Spleen (tissue), 11 donors: ENCODE results near the gene DMPK. TPM values are rescaled to one million over a fixed set of nuclear protein-coding genes. Genes with fewer than 3 reads are reported as not detected.
"Not testable (repeated sequence)": the region's sequence is repeated elsewhere in the genome, so short reads cannot be mapped to it uniquely, and the experiment has no call there.

Experiments
- DNase-seq: peaks from one replicate; pipeline ENCODE4 v3.0.0-alpha.2; 2020
- H3K27ac ChIP-seq, 8 donors: fragments of 200-600 bp; sonication (generic) in 7 of 8; 1 replicate in 4 of 8; 2 replicates in 4 of 8; pipeline versions ENCODE4 v1.5.0 to v1.8.0; 2016 to 2021; ENCODE audit warnings: inconsistent platforms in 4 of 8, mild to moderate bottlenecking in 4 of 8, moderate library complexity in 1 of 8
- H3K27me3 ChIP-seq, 7 donors: fragments of 200-600 bp; sonication (generic) in 6 of 7; replicated peaks in 1 of 7; 1 replicate in 4 of 7; 2 replicates in 3 of 7; pipeline versions ENCODE4 v1.5.0 to v1.8.0; 2016 to 2021; ENCODE audit warnings: inconsistent platforms in 3 of 7, mild to moderate bottlenecking in 1 of 7
- H3K36me3 ChIP-seq, 6 donors: fragments of 200-600 bp; sonication (generic) in 5 of 6; 1 replicate in 4 of 6; 2 replicates in 2 of 6; pipeline versions ENCODE4 v1.5.0 to v1.8.0; 2016 to 2021; ENCODE audit warnings: inconsistent platforms in 2 of 6
- H3K4me1 ChIP-seq, 6 donors: fragments of 200-600 bp; sonication (generic) in 5 of 6; 1 replicate in 3 of 6; 2 replicates in 3 of 6; pipeline versions ENCODE4 v1.5.0 to v1.8.0; 2016 to 2021; ENCODE audit warnings: inconsistent platforms in 3 of 6
- H3K4me3 ChIP-seq, 8 donors: fragments of 200-600 bp; sonication (generic) in 7 of 8; 1 replicate in 4 of 8; 2 replicates in 4 of 8; pipeline versions ENCODE4 v1.5.0 to v1.8.0; 2016 to 2021; ENCODE audit warnings: inconsistent platforms in 4 of 8, mild to moderate bottlenecking in 4 of 8, moderate library complexity in 2 of 8
- H3K9me3 ChIP-seq, 8 donors: fragments of 200-600 bp; sonication (generic) in 7 of 8; 1 replicate in 4 of 8; 2 replicates in 4 of 8; pipeline versions ENCODE4 v1.5.0 to v1.8.0; 2016 to 2021; ENCODE audit warnings: inconsistent platforms in 4 of 8
- CTCF ChIP-seq, 11 experiments: fragments of 200-600 bp in 7 of 11; fragments of 450-650 bp in 4 of 11; sonication (generic) in 4 of 11; IDR thresholded peaks in 8 of 11; conservative IDR thresholded peaks in 3 of 11; 1 replicate in 7 of 11; 2 replicates in 4 of 11; pipeline versions ENCODE4 v1.4.0 to v1.8.0; 2016 to 2021; ENCODE audit warnings: antibody characterized with exemption in 11 of 11, inconsistent platforms in 4 of 11, mild to moderate bottlenecking in 1 of 11
- POLR2A ChIP-seq, 3 donors: fragments of 450-650 bp; IDR thresholded peaks; one replicate each; pipeline ENCODE4 v1.5.1; 2017; ENCODE audit warnings: antibody characterized with exemption in 3 of 3, mild to moderate bottlenecking in 1 of 3
- POLR2AphosphoS5 ChIP-seq, 3 donors: sonication (generic); formaldehyde crosslinking; IDR thresholded peaks; one replicate each; pipeline ENCODE4 v1.5.1; 2017; ENCODE audit warnings: antibody characterized with exemption in 3 of 3
- WGBS, 5 donors: extraction: QIAGEN DNeasy Blood & Tissue Kit in 3 of 5; methylation state at CpG; one replicate each; pipeline versions ENCODE4 v1.1.5 to v1.1.7; 2013 to 2018; 5-methylcytosine and 5-hydroxymethylcytosine counted together
- intact Hi-C: fragments of 100-400 bp; cut with DNase I; formaldehyde crosslinking; loops from one replicate; pipeline ENCODE4 v1.15.0; 2023; ENCODE audit warnings: low total_unique reads
- polyA plus RNA-seq, 3 donors: library from polyadenylated mRNA; stranded (reverse); fragments of 200-250 nt; gene quantifications; one replicate each; pipeline ENCODE4 v1.2.1, GENCODE V29; 2013
- total RNA-seq, 7 donors: library from RNA; depleted of rRNA in 3 of 7; stranded (reverse); fragments of >200 nt in 3 of 7; fragmentation: NEBNext Ultra II Directional in 4 of 7; extraction: Animal tissue kit (Norgen Biotek cat#: 25700) in 4 of 7; gene quantifications; one replicate each; pipeline versions ENCODE4 v1.1.0 to v1.2.1, GENCODE V29; 2016 to 2021
- donor health status: healthy with polysubstance abuse.
- donor health status: DM: no; HTN: no; CAD: no; lungs with moderate emphysema.
- donor health status: DM: no; HTN: no; CAD: no.
- donor health status: Bipolar disorder and iron deficiency.
- donor health status: healthy.
- donor health status: DM: no; HTN: no; CAD: no.
- donor health status: DM: yes; HTN: yes; CAD: no.

DMPK gene
- total and polyA plus RNA-seq, 10 donors: 17.9 to 147 (median 35.4) TPM

- Histone ChIP-seq H3K4me1 (peaks cover 0 to 13% (median 8%) of the 10 kb centered on the region in 6 donors), H3K36me3 (no peaks in the 10 kb centered on the region), H3K4me3 (no peak overlapping the region), H3K27me3 (peaks cover 0 to 59% (median 3%) of the 10 kb centered on the region in 7 donors), H3K27ac (no peak overlapping the region), H3K9me3 (no peaks in the 10 kb centered on the region)
- DNase-seq: no peak
- WGBS, 5 donors: 69 to 85% (median 75%) methylated on average over 7 of the region's 7 CpGs
- intact Hi-C loops: no loop called here
- TF ChIP-seq POLR2A (IDR thresholded peaks at IDR 0.05) (no peak), CTCF (IDR thresholded peaks at IDR 0.05 in 8 of 11, conservative IDR thresholded peaks at IDR 0.05 in 3 of 11) (no peak), POLR2AphosphoS5 (IDR thresholded peaks at IDR 0.05) (no peak)
These were observed 19.4 kb upstream of the DMPK start for GRCh38 chr19:45801603-45802175.

- Histone ChIP-seq H3K27me3 (peaks cover 0 to 75% (median 4%) of the 10 kb centered on the region in 7 donors), H3K4me1 (peaks cover 0 to 13% (median 8%) of the 10 kb centered on the region in 6 donors), H3K4me3 (no peak overlapping the region), H3K36me3 (no peaks in the 10 kb centered on the region), H3K27ac (no peak overlapping the region), H3K9me3 (no peaks in the 10 kb centered on the region)
- DNase-seq: no peak
- WGBS, 5 donors: 62 to 76% (median 74%) methylated on average over 8 of the region's 8 CpGs
- intact Hi-C loops: no loop called here
- TF ChIP-seq POLR2A (IDR thresholded peaks at IDR 0.05) (no peak), CTCF (IDR thresholded peaks at IDR 0.05 in 8 of 11, conservative IDR thresholded peaks at IDR 0.05 in 3 of 11) (no peak), POLR2AphosphoS5 (IDR thresholded peaks at IDR 0.05) (no peak)
These were observed 17.8 kb upstream of the DMPK start for GRCh38 chr19:45800070-45800553.

- DNase-seq, H3K4me3 ChIP-seq, H3K9me3 ChIP-seq, intact Hi-C loops, H3K27ac ChIP-seq, H3K36me3 ChIP-seq: not testable (repeated sequence)
- Histone ChIP-seq H3K27me3 (peaks cover 0 to 81% (median 4%) of the 10 kb centered on the region in 7 donors), H3K4me1 (peaks cover 0 to 13% (median 8%) of the 10 kb centered on the region in 6 donors)
- WGBS, 5 donors: 84 to 96% (median 89%) methylated on average over 4 to 5 of the region's 5 CpGs
These were observed 17.3 kb upstream of the DMPK start for GRCh38 chr19:45799541-45799940.

GRCh38 chr19:45798995-45799517 is 16.8 kb upstream of the DMPK start:
- Histone ChIP-seq H3K4me3 (no peak overlapping the region), H3K27me3 (peaks cover 0 to 84% (median 4%) of the 10 kb centered on the region in 7 donors), H3K4me1 (peaks cover 0 to 13% (median 8%) of the 10 kb centered on the region in 6 donors), H3K27ac (no peak overlapping the region), H3K9me3 (no peaks in the 10 kb centered on the region), H3K36me3 (no peaks in the 10 kb centered on the region)
- intact Hi-C loops: no loop called here
- peak; percentile 82 for DNase-seq
- 5 to 9% (median 9%) methylated on average over 10 of the region's 10 CpGs for WGBS, 5 donors
- no peak for TF ChIP-seq POLR2A (IDR thresholded peaks at IDR 0.05)
- peak; percentile 85 to 95 (median 90) for TF ChIP-seq CTCF (IDR thresholded peaks at IDR 0.05 in 8 of 11, conservative IDR thresholded peaks at IDR 0.05 in 3 of 11)
- peak; percentile 28 to 49 (median 34) for TF ChIP-seq POLR2AphosphoS5 (IDR thresholded peaks at IDR 0.05)
